K562 (cell line): ENCODE measurements around the gene SCG5.
"Not testable (repeated sequence)": the region's sequence is repeated elsewhere in the genome, so short reads cannot be mapped to it uniquely, and the experiment has no call there.

Experiments
- CHD2 ChIP-seq: IDR thresholded peaks from 2 replicates; pipeline ENCODE4 v1.6.1; 2011; ENCODE audit warnings: low read depth, low read length
- CHD4 ChIP-seq: fragments of 200-600 bp; sonication (generic); IDR thresholded peaks from 3 replicates; pipeline ENCODE4 v1.6.1; 2012; ENCODE audit warnings: low read depth, mild to moderate bottlenecking, mixed read lengths, low read length, inconsistent platforms; ENCODE audit not compliant: insufficient read depth, insufficient replicate concordance, poor library complexity, severe bottlenecking
- E4F1 ChIP-seq: fragments of 250-450 bp; sonication (Bioruptor Pico); IDR thresholded peaks from 2 replicates; pipeline ENCODE4 v1.5.0; 2021; ENCODE audit warnings: mild to moderate bottlenecking, borderline replicate concordance
- ERF ChIP-seq: fragments of 450-650 bp; formaldehyde crosslinking; IDR thresholded peaks from 2 replicates; pipeline ENCODE4 v1.4.0; 2020; ENCODE audit warnings: mild to moderate bottlenecking, mixed read lengths
- NR2C2 ChIP-seq, 2 experiments: fragments of 200-800 bp in 1 of 2; sonication (Bioruptor generic) in 1 of 2; sonication (generic) in 1 of 2; formaldehyde crosslinking in 1 of 2; IDR thresholded peaks; 2 replicates each; pipeline versions ENCODE4 v1.6.1 to v1.8.0; 2016 to 2022; ENCODE audit warnings: mild to moderate bottlenecking in 1 of 2, missing compliant biosample characterization in 1 of 2, missing genetic modification characterization in 1 of 2, missing genetic modification reagents in 1 of 2
- NRF1 ChIP-seq, 2 experiments: fragments of 450-650 bp; IDR thresholded peaks in 1 of 2; conservative IDR thresholded peaks in 1 of 2; 2 replicates each; pipeline ENCODE4 v1.6.1; 2014; ENCODE audit warnings: mild to moderate bottlenecking in 2 of 2
- REST ChIP-seq, 2 experiments: fragments of 450-650 bp; formaldehyde crosslinking in 1 of 2; IDR thresholded peaks; 2 replicates each; pipeline versions ENCODE4 v1.4.0 to v1.6.1; 2014 to 2020; ENCODE audit warnings: mild to moderate bottlenecking in 2 of 2, borderline replicate concordance in 1 of 2, low read depth in 1 of 2
- SMC3 ChIP-seq: conservative IDR thresholded peaks from 2 replicates; pipeline ENCODE4 v1.6.1; 2011; ENCODE audit warnings: low read depth, low read length, improper control_type of control experiment; ENCODE audit not compliant: insufficient read depth
- TRIM24 ChIP-seq, 2 experiments: fragments of 450-650 bp; IDR thresholded peaks; 2 replicates each; pipeline ENCODE4 v1.6.1; 2016
- ZNF740 ChIP-seq, 3 experiments: fragments of 200-800 bp in 1 of 3; sonication (Bioruptor generic) in 1 of 3; sonication (generic) in 1 of 3; formaldehyde crosslinking in 1 of 3; IDR thresholded peaks; 2 replicates each; pipeline versions ENCODE4 v1.6.1 to v1.8.0; 2016 to 2022; ENCODE audit warnings: mild to moderate bottlenecking in 2 of 3, missing compliant biosample characterization in 2 of 3, missing genetic modification characterization in 2 of 3, missing genetic modification reagents in 1 of 3

GRCh38 chr15:32610719-32611118 lies 30.8 kb upstream of the SCG5 start:
- not testable (repeated sequence) for TF ChIP-seq REST (IDR thresholded peaks at IDR 0.05; ENCODE audit: borderline replicate concordance); REST (CRISPR knock-in tag; IDR thresholded peaks at IDR 0.05; ENCODE audit: low read depth); SMC3; ERF (CRISPR knock-in tag); CHD2; TRIM24 (IDR thresholded peaks at IDR 0.05); E4F1 (CRISPR knock-in tag); CHD4; ZNF740 (CRISPR knock-in tag; IDR thresholded peaks at IDR 0.05); ZNF740 (tag; IDR thresholded peaks at IDR 0.05); NRF1 (conservative IDR thresholded peaks at IDR 0.05 in 1 of 2, IDR thresholded peaks at IDR 0.05 in 1 of 2); NR2C2 (CRISPR knock-in tag; IDR thresholded peaks at IDR 0.05); NR2C2 (tag; IDR thresholded peaks at IDR 0.05)
